GM21515 (cell line): ENCODE data around the gene CLDN9.

Source experiments
- ATAC-seq: cut with Tn5 transposase; IDR thresholded peaks from one replicate; pipeline ENCODE4 v1.9.1; 2021; ENCODE audit not compliant: unreplicated experiment

CLDN9 gene

DNA sequence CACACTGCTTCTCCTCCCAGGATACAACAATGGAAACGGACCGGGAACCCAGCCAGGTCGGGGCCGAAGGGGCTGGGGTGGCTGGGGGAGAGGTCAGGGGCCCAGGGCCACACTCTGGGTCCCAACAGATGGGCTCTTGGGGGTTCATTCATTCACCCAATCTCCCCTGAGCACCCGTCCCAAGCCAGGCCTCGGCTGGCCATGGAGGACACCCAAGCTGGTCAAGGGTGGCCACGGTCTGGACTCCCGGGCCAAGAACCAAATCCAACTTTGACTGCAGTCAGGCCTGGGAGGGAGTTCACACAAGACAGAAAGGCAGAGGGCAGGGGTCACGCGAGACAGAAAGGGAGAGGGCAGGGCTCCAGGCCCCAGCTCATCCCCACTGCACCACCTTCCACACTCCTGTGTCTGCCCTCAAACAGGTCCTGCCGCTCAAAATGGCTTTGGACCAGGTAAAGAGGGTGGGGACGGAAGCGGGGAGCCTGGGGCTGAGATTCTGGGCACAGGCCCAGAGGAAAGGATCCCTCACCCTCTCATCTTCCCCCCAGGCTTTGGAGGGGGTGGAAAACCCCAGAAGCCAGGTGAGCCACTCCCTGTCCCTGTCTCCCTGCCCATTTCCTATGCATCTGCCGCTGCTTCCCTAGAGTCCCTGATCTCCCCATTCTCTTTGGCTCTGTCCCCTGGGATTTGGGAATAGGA is 20.2 kb upstream of the CLDN9 start:
- no peak for ATAC-seq

DNA sequence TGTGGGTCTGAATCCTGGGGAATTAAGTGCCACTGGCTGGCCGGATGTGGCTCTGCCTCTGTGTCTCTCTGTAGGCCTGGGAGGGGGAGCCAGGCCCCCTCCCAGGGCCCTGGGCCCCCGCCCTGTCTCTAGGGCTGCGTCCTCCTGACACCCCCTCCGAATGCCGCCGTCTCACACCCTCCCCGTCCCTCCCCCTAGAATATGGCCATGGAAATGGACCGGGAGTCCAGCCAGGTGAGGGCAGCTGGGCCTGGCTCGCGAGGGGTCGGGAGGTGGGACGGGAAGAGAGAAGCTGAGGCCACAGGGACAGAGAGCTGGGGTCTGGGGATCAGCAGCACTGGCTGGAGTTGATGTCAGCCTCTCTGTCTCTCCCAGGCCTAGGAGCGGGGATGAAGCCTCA is 16.4 kb upstream of the CLDN9 start:
- ATAC-seq, result no peak

DNA sequence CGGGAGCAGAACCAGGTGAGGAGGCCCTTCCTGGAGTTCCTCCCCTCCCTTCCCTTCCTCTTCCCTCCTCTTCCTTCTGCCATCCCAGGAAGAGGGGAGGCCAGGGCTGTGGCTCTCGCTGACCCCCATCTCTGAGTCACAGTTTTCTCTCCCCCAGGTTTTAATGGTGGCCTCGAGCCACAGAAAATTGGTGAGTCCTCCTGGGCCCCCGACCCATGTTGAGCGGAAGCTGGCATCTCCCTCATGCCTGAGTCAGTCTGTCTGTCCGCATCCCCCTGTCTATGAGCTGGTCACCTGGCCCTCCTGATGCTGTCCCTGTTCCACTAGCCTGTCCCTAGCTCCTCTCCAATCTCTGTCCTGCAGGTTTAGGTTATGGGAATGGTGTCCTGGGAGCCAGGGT is 12.8 kb upstream of the CLDN9 start:
- no peak for ATAC-seq

DNA sequence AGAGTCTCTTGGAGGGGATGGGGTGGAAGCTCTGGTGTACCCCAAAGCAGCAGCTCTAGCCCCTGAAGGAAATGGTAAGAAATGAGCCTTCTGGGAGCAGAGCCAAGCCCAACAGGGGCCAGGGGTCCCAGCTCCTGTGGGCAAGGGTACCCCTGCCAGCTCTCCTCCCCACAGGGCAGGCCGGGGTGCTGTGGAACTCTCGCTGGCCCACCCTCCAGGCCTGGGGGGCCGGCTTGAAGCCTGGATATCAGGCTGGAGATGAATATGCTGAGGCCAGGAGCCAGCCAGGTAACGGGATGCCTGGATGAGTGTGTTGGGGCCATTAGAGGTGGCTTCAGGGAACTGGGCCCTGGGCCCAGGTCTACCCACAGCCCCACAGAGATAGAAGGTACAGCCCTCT is 12.2 kb upstream of the CLDN9 start:
- no peak for ATAC-seq

DNA sequence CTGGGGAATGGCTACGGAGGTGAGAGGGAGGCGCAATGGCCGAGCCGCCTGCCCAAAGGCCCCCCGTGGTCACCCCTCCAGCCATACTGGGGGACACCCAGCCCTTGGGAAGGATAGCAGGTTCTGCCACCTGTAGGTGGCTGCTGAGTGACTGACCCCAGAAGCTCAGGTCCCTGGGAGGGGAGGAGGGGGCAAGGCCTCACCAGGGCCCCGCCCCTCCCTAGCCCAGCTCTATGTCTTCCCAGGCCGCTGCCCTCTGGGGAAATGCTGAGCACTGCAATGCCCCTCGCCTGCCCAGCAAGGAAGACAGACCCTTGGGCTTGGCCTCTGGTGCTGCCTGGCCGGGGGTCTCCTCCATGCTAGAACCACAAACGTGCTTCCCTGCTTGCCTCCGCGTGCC is 11.4 kb upstream of the CLDN9 start:
- no peak for ATAC-seq

DNA sequence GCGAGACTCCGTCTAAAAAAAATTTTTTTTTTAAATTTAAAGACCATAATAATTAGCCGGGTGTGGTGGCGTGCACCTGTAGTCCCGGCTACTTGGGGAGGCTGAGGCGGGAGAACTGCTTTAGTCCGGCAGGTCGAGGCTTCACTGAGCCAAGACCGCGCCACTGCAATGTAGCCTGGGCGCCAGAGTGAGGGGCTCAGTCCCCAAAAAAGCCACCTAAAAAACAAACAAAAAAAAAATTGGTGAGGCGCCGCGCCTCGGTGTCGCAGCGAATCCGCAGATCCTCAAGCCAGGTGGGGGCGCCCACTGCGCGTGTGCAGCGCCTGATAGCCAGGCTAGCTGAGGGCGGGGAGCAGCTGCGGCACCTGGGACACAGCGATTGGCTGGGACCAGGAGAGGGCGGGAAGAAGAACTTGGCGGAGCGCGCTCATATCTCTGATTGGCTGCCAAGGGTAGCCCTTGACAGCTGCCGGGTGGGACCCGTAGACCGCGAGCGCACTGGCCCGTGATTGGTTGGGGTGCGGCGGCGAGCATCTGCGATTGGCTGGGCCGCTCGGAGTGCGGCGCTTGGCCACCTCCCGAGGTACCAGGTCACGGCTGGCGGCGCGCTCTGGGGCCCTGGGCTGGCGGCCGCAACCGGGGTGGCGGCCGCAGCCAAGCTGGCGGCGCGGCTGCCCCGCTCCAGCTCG is 9.0 kb upstream of the CLDN9 start:
- ATAC-seq, result peak; percentile 92

DNA sequence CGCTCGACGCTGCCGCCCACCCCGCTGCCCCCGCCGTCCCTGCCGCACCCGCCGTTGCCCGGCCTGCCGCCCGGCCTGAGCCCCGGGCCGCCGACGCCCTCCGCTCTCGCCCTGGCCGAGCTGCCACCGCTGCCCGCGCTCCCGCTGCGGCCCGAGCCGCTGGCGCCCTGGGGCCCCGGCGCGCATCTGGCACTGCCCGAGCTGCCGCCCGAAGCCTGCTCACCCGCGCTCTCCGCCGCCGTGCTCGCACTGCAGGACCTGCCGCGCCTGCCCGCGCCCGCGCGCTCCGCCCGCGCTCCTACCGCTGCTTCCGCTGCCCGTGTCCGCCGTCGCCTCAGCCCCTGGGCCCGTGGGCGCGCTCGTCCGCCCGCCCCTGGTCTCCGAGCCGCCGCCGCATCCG is 8.4 kb upstream of the CLDN9 start:
- peak; percentile 1 for ATAC-seq

DNA sequence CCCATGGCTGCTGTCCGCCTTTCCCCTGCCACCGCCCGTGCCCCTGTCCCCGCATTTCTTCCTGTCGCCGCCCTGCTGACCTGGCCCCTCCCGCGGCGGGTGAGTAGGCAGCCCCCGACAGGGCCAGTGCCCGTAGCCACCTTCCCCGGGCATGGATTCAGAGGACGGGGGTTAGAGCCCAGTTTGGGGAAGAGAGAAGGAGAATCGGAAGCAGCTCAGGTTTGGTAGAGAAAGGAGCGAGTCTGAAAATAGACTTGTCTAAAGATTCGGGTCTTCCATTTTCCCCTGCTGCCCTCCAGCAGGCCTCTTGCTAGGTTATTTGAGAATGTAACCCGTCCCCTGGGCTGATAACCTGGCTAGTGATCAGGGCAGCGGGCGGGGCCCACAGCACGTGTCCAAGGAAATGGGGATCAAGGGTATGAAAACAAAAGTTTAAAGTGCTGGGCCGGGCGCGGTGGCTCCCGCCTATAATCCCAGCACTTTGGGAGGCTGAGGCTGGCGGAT is 7.9 kb upstream of the CLDN9 start:
- no peak for ATAC-seq

DNA sequence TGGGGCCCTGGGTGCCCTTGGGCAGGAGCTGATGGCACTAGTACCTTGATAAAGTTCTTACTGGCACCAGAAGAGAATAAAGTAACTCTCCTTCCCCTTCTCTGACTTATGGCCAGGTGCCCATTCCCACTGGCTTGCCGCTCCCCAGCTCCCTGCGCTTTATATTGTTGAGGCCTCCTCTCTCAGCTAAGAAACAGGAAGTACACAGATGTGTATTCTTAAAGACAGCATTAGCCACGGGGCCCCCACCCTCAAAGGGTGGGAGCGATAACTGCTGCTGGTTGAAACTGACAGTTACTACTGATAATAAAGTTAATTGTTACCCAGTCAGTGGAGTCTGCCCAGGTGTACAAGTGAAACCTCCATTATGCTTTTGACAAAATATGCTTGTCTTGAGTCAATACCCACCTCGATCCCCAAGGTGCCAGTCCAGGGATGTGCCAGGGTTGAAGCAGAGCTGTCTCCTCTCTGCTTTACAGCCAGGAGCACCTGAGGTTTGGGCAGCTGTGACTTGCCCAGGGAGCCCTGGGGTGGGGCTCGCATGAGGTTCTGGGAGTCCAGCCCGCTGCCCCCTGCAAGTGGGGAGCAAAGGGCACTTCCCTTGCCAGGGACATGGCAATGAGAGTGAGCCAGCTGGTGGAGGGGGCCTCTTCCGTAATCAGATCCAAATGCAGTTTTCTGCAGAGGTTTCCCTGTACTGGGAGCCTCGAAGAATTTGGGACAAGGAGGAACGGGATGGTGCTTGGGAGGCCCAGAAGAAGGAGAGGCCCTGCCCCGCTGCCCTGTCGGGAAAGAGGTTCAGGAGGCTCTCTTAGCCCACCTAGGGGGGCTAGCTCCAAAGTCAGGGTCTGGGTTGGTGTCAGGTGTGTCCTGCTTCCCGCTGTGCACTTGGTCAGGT is 5.4 kb upstream of the CLDN9 start:
- no peak for ATAC-seq

DNA sequence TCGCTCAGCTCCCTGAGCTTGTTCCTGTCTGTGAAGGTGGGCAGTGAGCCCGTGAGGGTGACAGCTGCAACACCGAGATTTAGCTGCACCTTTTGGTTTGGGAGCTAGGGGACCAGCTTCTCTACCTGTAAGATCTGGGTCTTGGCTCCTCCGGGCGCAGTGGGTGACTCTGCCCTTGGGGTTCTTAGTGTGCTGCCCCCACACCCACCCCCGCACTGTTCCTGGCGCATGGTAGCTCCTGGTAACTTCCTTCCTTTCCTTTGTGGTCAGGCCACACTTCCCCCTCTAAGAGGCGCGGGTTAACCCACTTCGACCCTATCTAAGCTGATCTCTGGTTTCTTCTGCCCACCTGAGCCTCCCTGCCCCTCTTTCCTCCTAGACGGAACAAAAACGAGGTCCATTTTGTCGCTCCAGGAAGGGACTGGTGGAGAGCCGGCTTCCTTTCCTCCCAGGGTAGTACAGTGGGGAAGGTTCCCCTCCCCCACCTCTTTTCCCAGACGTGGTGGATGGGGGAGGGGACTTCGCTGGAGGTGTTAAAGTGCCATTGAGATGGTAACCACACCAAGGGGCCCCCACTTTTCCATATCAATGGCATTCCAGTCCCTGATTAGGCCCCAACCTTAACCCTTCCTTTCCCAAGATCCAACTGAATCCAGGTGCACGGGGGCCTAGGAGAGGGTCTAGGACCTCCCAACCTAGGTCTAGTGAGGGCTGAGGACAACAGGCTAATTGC is 4.6 kb upstream of the CLDN9 start:
- no peak for ATAC-seq

DNA sequence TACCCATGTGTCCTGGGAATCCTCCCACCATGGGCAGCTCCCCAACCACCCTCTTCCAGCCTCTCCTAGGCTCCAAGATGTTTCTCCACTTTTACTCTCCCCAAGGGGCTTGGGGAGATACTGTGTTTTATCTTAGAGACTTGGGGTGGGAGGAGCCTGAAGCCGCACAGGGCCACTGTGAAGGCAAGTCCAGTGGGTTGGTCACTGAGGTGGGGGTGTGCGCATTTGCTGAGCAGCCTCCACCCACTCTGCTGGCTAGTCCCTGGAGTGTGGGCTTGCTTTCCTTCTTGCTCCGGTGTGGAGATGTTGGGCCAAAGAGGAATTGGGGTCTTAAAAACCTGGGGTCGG is 4.1 kb upstream of the CLDN9 start:
- no peak for ATAC-seq

DNA sequence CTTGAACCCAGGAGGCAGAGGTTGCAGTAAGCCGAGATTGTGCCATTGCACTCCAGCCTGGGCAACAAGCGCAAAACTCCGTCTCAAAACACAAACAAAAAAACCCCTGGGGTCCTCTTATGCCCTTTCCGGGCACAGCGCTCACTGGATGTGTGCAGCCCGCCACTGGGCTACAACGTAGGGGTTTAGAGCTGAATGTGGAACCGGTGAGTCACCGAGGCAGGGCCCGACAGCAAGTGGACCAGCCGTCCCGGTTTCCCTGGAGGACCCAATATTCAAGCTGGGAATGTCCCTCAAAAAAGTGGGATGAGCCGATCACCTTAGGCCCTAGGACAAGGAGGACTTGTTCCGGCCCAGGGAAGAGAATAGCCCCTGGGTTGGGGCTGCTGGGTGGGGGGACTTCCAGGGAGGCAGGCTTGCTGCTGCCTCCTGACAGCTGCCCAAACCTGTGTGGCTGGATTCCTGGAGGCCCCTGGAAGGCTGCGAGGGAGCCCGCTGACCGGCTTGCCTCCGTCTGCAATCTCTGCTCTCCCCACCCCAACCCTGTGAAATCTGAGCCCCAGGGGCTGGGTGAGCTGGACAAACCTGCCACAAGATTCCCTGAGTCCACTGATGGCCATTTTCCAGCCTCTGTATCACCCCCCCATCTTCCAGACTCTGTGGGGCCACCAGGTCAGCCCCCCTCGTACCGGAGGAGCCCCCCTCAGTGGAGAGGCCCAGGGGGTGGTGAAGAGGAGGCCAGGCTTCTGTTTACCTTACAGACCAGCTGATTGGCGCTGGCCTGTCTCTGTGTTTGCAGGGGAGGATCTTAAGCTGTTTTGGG is 2.9 kb upstream of the CLDN9 start:
- no peak for ATAC-seq

DNA sequence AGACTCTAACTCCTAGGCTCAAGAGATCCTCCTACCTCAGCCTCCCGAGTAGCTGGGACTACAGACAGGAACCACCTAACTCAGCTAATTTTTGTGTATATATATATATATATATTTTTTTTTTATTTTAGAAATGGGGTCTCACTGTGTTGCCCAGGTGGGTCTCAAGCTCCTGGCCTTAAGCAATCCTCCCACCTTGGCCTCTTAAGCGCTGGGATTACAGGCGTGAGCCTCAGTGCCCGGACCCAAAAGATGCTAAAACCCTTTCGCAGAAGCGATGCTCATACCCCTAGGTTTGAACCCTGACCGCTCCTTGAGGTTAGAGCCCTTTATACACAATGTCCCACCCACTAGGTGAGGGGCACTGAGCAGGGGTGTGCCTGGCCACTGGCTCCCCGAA is 2.2 kb upstream of the CLDN9 start:
- ATAC-seq, result no peak

DNA sequence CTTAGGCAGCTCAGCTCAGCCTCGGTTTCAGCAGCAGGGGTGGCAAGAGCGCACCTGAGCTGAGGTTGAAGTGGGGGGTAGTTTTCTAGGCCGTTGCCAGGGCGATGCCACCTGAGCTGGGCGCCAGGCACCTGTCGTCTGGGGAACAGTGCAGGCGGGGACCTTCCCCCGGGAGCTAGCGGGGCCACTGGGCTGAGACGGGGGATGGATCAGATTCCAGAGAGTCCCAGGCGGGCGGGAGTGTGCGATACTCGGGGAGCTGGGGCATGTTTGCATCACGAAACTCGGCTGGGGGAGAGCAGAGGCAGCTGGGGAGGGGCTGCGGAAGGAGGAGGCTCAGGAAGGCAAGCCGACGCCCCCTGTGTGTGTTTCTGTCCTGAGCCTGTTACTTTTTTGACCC is 477 bp upstream of the CLDN9 start:
- ATAC-seq, result no peak

DNA sequence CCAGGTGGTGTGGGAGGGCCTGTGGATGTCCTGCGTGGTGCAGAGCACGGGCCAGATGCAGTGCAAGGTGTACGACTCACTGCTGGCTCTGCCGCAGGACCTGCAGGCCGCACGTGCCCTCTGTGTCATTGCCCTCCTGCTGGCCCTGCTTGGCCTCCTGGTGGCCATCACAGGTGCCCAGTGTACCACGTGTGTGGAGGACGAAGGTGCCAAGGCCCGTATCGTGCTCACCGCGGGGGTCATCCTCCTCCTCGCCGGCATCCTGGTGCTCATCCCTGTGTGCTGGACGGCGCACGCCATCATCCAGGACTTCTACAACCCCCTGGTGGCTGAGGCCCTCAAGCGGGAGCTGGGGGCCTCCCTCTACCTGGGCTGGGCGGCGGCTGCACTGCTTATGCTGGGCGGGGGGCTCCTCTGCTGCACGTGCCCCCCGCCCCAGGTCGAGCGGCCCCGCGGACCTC is 798 bp downstream of the CLDN9 start:
- ATAC-seq, result no peak

DNA sequence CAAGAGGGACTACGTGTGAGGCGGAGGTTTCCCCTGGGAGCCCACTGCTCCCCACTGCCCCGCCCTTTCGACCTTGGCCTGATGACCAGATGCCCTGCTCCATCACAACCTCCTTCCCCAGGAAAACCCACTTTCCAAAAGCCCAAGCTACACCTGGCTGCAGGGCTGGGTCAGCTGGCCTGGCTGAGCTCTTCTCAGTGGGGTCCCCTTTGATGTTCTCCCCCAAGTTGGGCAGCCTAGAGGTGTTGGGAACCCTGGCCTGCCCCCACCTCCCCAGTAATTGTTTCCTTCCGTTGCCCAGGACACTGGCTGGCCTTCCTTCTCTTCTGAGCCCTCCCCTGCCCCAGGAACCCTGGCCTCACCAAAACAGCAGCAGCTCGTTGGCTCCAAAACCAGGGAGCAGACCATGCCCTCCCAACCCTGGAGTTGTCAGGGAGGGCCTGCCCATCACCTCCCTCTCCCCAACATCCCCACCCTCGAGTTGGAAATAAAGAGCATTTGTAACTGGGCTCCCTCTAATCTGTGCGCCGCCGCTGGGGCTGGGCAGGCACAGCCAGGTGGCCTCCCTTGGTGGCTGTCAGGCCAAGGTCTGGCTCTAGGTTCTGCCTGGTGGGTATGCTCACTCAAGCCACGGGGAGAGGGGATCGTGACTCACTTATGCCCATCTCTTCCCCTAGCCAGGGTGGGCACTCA is 1.4 kb downstream of the CLDN9 start:
- no peak for ATAC-seq

DNA sequence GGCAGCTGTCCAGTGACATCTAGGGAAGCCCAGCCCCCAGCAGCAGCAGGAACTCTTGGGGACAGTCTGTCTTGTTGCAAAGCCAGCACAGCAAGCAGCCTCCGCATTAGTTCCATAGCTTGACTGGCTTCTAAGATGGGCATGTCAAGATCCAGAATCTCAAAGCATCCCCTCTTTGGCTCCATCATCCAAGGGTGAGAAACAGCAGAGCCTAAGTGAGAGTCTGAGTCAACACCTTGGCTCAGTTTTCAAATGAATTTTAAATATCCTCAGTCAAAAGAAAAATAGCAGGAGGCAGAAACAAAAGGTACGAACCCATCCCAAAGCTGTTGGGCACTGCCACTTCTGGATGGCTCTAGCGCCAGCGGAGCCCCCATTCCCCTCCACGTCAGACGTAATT is 2.2 kb downstream of the CLDN9 start:
- ATAC-seq, result no peak

DNA sequence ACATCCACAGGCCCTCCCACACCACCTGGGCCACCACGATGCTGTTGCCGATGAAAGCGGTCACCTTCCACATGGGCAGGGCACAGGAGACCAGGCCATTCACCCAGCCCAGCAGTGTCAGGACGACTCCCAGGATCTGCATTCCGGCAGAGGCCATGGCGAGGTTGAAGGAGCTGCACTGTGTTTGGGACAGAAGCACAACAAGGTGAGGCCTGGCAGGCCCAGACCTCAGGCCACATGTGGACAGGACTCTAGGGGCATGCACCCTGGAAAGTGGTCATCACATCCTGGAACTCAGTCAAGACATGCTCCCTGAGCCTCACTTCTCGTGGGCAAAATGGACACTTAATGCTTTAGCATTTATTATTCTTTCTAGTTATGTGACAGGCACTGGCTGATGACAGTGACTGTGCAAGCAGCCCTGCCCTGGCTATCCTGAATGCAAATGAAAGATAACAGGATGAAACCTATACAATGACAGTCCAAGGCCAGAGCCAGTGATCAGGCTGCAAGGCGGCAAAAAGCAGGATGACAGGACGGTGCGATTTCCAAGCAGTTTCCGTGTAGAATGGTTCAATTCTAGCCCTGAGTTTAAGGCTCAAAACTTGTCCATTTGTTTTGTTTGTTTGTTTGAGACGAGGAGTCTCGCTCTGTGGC is 3.3 kb downstream of the CLDN9 start:
- ATAC-seq, result no peak

DNA sequence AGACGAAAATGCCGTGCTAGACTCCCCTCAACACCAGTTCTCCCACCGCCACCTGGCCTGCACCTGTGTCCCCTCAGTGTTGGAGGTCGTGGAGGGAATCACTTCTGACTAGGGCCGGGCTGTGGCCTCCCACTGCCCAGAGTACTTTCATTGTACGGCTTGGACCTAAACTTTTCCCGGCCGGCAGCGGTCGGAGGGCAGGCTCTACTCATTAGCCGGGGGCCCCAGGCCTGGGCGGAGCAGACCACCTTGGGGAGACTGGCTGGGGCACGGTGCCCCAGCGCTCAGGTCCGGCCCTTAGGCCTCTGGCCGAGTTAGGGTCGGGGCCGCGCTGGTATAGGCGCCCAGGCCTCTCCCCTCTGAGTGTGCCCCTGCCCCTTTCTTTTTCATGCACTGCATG is 4.6 kb downstream of the CLDN9 start:
- ATAC-seq, result no peak
